Mesenchymal stem cell (in vitro differentiated cells and primary cell): Measurements from ENCODE around the gene MOXD1.

Experiments used
- DNase-seq: peaks from one replicate; pipeline ENCODE4 v3.0.0-alpha.2; 2013
- H2AFZ ChIP-seq: one replicate; pipeline ENCODE4 v1.6.1; 2013; ENCODE audit warnings: low read depth, mild to moderate bottlenecking, control low read depth, inconsistent platforms, low read length, moderate library complexity
- H2AK5ac ChIP-seq: 2 replicates; pipeline ENCODE4 v1.6.1; 2013; ENCODE audit warnings: low read length, moderate library complexity, mild to moderate bottlenecking, inconsistent platforms; ENCODE audit not compliant: severe bottlenecking
- H2BK120ac ChIP-seq: one replicate; pipeline ENCODE4 v1.6.1; 2013; ENCODE audit warnings: low read depth, mild to moderate bottlenecking, inconsistent platforms, low read length, moderate library complexity
- H2BK12ac ChIP-seq, 2 experiments: one replicate each; pipeline ENCODE4 v1.6.1; 2013; ENCODE audit warnings: inconsistent platforms in 2 of 2, low read length in 2 of 2, mild to moderate bottlenecking in 2 of 2, moderate library complexity in 2 of 2, control low read depth in 1 of 2
- H2BK15ac ChIP-seq: one replicate; pipeline ENCODE4 v1.6.1; 2013; ENCODE audit warnings: mild to moderate bottlenecking, low read depth, inconsistent platforms; ENCODE audit not compliant: poor library complexity, severe bottlenecking
- H2BK5ac ChIP-seq: 2 replicates; pipeline ENCODE4 v1.6.1; 2013; ENCODE audit warnings: low read depth, mild to moderate bottlenecking, low read length, control low read depth, inconsistent platforms; ENCODE audit not compliant: poor library complexity, severe bottlenecking
- H3K14ac ChIP-seq, 2 experiments: one replicate each; pipeline ENCODE4 v1.6.1; 2013; ENCODE audit warnings: inconsistent platforms in 2 of 2, low read length in 2 of 2, control low read depth in 1 of 2, mild to moderate bottlenecking in 1 of 2, moderate library complexity in 1 of 2
- H3K18ac ChIP-seq, 2 experiments: one replicate each; pipeline ENCODE4 v1.6.1; 2013; ENCODE audit warnings: inconsistent platforms in 2 of 2, low read length in 2 of 2, control low read depth in 1 of 2, low read depth in 1 of 2, mild to moderate bottlenecking in 1 of 2
- H3K23ac ChIP-seq, 2 experiments: one replicate each; pipeline ENCODE4 v1.6.1; 2013; ENCODE audit warnings: inconsistent platforms in 2 of 2, low read length in 2 of 2, mild to moderate bottlenecking in 2 of 2, moderate library complexity in 2 of 2, control low read depth in 1 of 2
- H3K27ac ChIP-seq: 2 replicates; pipeline ENCODE4 v1.5.1; 2013; ENCODE audit warnings: mild to moderate bottlenecking, moderate library complexity, low read length, control low read depth, inconsistent platforms; ENCODE audit not compliant: poor library complexity, severe bottlenecking
- H3K27me3 ChIP-seq, 2 experiments: 2 replicates each; pipeline versions ENCODE4 v1.6.1 to v1.7.0; 2013; ENCODE audit warnings: low read length in 2 of 2, mild to moderate bottlenecking in 2 of 2, moderate library complexity in 2 of 2, control low read depth in 1 of 2, inconsistent platforms in 1 of 2; ENCODE audit not compliant: control insufficient read depth in 1 of 2, insufficient read depth in 1 of 2
- H3K36me3 ChIP-seq, 2 experiments: 2 replicates each; pipeline versions ENCODE4 v1.6.1 to v1.7.0; 2013; ENCODE audit warnings: low read length in 2 of 2, control low read depth in 1 of 2, inconsistent platforms in 1 of 2, low read depth in 1 of 2, mild to moderate bottlenecking in 1 of 2; ENCODE audit not compliant: insufficient read depth in 2 of 2, control insufficient read depth in 1 of 2
- H3K4ac ChIP-seq, 2 experiments: one replicate each; pipeline ENCODE4 v1.6.1; 2013; ENCODE audit warnings: inconsistent platforms in 2 of 2, low read length in 2 of 2, mild to moderate bottlenecking in 2 of 2, moderate library complexity in 2 of 2, control low read depth in 1 of 2, low read depth in 1 of 2
- H3K4me1 ChIP-seq: 2 replicates; pipeline ENCODE4 v1.6.1; 2013; ENCODE audit warnings: low read depth, low read length, control low read depth; ENCODE audit not compliant: control insufficient read depth, insufficient read depth
- H3K4me2 ChIP-seq: 2 replicates; pipeline ENCODE4 v1.6.1; 2013; ENCODE audit warnings: low read length, mild to moderate bottlenecking, inconsistent platforms; ENCODE audit not compliant: poor library complexity, severe bottlenecking
- H3K4me3 ChIP-seq, 2 experiments: 2 replicates each; pipeline versions ENCODE4 v1.5.1 to v1.7.0; 2013; ENCODE audit warnings: low read length in 2 of 2, mild to moderate bottlenecking in 2 of 2, control low read depth in 1 of 2, low read depth in 1 of 2; ENCODE audit not compliant: insufficient read depth in 1 of 2
- H3K79me1 ChIP-seq: replicated peaks from 2 replicates; pipeline ENCODE4 v1.6.1; 2013; ENCODE audit warnings: mild to moderate bottlenecking, control low read depth, low read length, inconsistent platforms; ENCODE audit not compliant: poor library complexity, severe bottlenecking
- H3K9ac ChIP-seq: 2 replicates; pipeline ENCODE4 v1.7.0; 2013; ENCODE audit warnings: mild to moderate bottlenecking, low read length, moderate library complexity
- H3K9me3 ChIP-seq: 2 replicates; pipeline ENCODE4 v1.7.0; 2013; ENCODE audit warnings: mild to moderate bottlenecking, low read length; ENCODE audit not compliant: control insufficient read depth
- H4K8ac ChIP-seq: one replicate; pipeline ENCODE4 v1.6.1; 2013; ENCODE audit warnings: inconsistent platforms, mild to moderate bottlenecking, low read length, moderate library complexity
- H4K91ac ChIP-seq: one replicate; pipeline ENCODE4 v1.6.1; 2013; ENCODE audit warnings: mild to moderate bottlenecking, low read length, inconsistent platforms
- WGBS: methylation state at CpG from one replicate; pipeline ENCODE4 v1.1.7; 2013; ENCODE audit warnings: mixed read lengths; 5-methylcytosine and 5-hydroxymethylcytosine counted together

The MOXD1 gene

GRCh38 chr6:132369526-132369925 is 31.7 kb downstream of the MOXD1 start:
- Histone ChIP-seq H3K9ac (peak overlapping the region; percentile 80), H2AFZ (no peak overlapping the region), H2BK5ac (no peak overlapping the region), H2AK5ac (no peak overlapping the region), H2BK15ac (no peak overlapping the region), H3K4me2 (no peak overlapping the region), H3K14ac (no peak overlapping the region), H3K4ac (no peak overlapping the region), H3K79me1 (no peaks in the 10 kb centered on the region), H4K8ac (no peak overlapping the region), H3K4me3 (peak overlapping the region in 1 of 2 experiments; percentile 58), H4K91ac (no peak overlapping the region), H3K4me1 (no peaks in the 10 kb centered on the region), H3K27me3 (no peaks in the 10 kb centered on the region), H3K23ac (no peak overlapping the region), H3K36me3 (peaks cover 0 to 73% of the 10 kb centered on the region in 2 experiments), H3K18ac (no peak overlapping the region), H2BK120ac (no peak overlapping the region), H3K27ac (no peak overlapping the region), H3K9me3 (no peaks in the 10 kb centered on the region), H2BK12ac (no peak overlapping the region)
- DNase-seq, result peak; percentile 56
- WGBS, result 50% methylated on average over 4 of the region's 4 CpGs

- peaks cover 0 to 75% of the 10 kb centered on the region in 2 experiments for H3K36me3 ChIP-seq
- DNase-seq, result no peak
- no peak overlapping the region for H2BK5ac ChIP-seq
- no peak overlapping the region for H2BK15ac ChIP-seq
- no peak overlapping the region for H3K27ac ChIP-seq
- no peaks in the 10 kb centered on the region for H3K27me3 ChIP-seq
- no peaks in the 10 kb centered on the region for H3K79me1 ChIP-seq
- H4K91ac ChIP-seq, result no peak overlapping the region
- no peaks in the 10 kb centered on the region for H3K4me1 ChIP-seq
- no peak overlapping the region for H3K23ac ChIP-seq
- no peak overlapping the region for H3K14ac ChIP-seq
- H3K4ac ChIP-seq, result no peak overlapping the region
- peak overlapping the region; percentile 80 for H3K9ac ChIP-seq
- no peak overlapping the region for H3K4me2 ChIP-seq
- H2AK5ac ChIP-seq, result no peak overlapping the region
- no peak overlapping the region for H2BK120ac ChIP-seq
- no peak overlapping the region for H2BK12ac ChIP-seq
- H3K4me3 ChIP-seq, result peak overlapping the region in 1 of 2 experiments; percentile 58
- H4K8ac ChIP-seq, result no peak overlapping the region
- no peak overlapping the region for H2AFZ ChIP-seq
- H3K9me3 ChIP-seq, result no peaks in the 10 kb centered on the region
- 90% methylated on average over 4 of the region's 7 CpGs for WGBS
- no peak overlapping the region for H3K18ac ChIP-seq
These were observed 32.3 kb downstream of the MOXD1 start for GRCh38 chr6:132368916-132369481.

GRCh38 chr6:132365281-132365907 is 35.9 kb downstream of the MOXD1 start:
- Histone ChIP-seq H2BK120ac (no peak overlapping the region), H3K36me3 (peaks cover 0 to 66% of the 10 kb centered on the region in 2 experiments), H4K8ac (no peak overlapping the region), H3K14ac (no peak overlapping the region), H2BK12ac (no peak overlapping the region), H3K18ac (no peak overlapping the region), H3K27me3 (no peaks in the 10 kb centered on the region), H3K79me1 (no peaks in the 10 kb centered on the region), H3K27ac (no peak overlapping the region), H2AFZ (no peak overlapping the region), H3K4me1 (no peaks in the 10 kb centered on the region), H4K91ac (no peak overlapping the region), H2BK5ac (no peak overlapping the region), H3K4me3 (no peak overlapping the region), H3K23ac (no peak overlapping the region), H3K9ac (no peak overlapping the region), H3K4me2 (no peak overlapping the region), H3K4ac (no peak overlapping the region), H3K9me3 (no peaks in the 10 kb centered on the region), H2AK5ac (no peak overlapping the region), H2BK15ac (no peak overlapping the region)
- 18% methylated on average over 3 of the region's 4 CpGs for WGBS
- peak; percentile 47 for DNase-seq

GRCh38 chr6:132364306-132365074 is 36.8 kb downstream of the MOXD1 start:
- Histone ChIP-seq H3K18ac (no peak overlapping the region), H3K4me2 (no peak overlapping the region), H2BK12ac (no peak overlapping the region), H2BK5ac (no peak overlapping the region), H3K9ac (no peak overlapping the region), H3K4me1 (no peaks in the 10 kb centered on the region), H4K8ac (no peak overlapping the region), H3K14ac (no peak overlapping the region), H3K27ac (no peak overlapping the region), H3K4me3 (no peak overlapping the region), H2BK15ac (no peak overlapping the region), H2BK120ac (no peak overlapping the region), H3K79me1 (no peaks in the 10 kb centered on the region), H3K36me3 (peaks cover 0 to 73% of the 10 kb centered on the region in 2 experiments), H3K23ac (no peak overlapping the region), H3K4ac (no peak overlapping the region), H2AFZ (no peak overlapping the region), H3K9me3 (no peaks in the 10 kb centered on the region), H4K91ac (no peak overlapping the region), H2AK5ac (no peak overlapping the region), H3K27me3 (no peaks in the 10 kb centered on the region)
- DNase-seq, result no peak
- 83% methylated on average over 4 of the region's 5 CpGs for WGBS
